Smooth muscle cell (in vitro differentiated cells): Measurements from ENCODE around the gene MARCHF11. TPM values are rescaled to one million over a fixed set of nuclear protein-coding genes. Genes with fewer than 3 reads are reported as not detected.

Experiments used
- DNase-seq: peaks from one replicate; lab custom pipeline; 2025; ENCODE audit not compliant: unreplicated experiment; lab: John Stamatoyannopoulos, UW
- H2AFZ ChIP-seq: fragments of 200-600 bp; sonication (generic); 2 replicates; pipeline ENCODE4 v1.6.0; 2016; ENCODE audit warnings: antibody characterized with exemption, low read depth, mild to moderate bottlenecking
- H3F3A ChIP-seq: fragments of 200-600 bp; sonication (generic); 2 replicates; pipeline ENCODE4 v1.6.0; 2017; ENCODE audit warnings: antibody characterized with exemption, low read depth
- H3K27ac ChIP-seq: fragments of 200-600 bp; sonication (generic); 2 replicates; pipeline ENCODE4 v1.5.1; 2016; ENCODE audit warnings: low read depth, mild to moderate bottlenecking
- H3K27me3 ChIP-seq: fragments of 200-600 bp; sonication (generic); 2 replicates; pipeline ENCODE4 v1.6.1; 2016; ENCODE audit warnings: low read depth, mild to moderate bottlenecking
- H3K36me3 ChIP-seq: fragments of 200-600 bp; sonication (generic); 2 replicates; pipeline ENCODE4 v1.5.1; 2016; ENCODE audit warnings: low read depth
- H3K4me1 ChIP-seq: fragments of 200-600 bp; sonication (generic); 2 replicates; pipeline ENCODE4 v1.5.1; 2016; ENCODE audit warnings: low read depth
- H3K4me2 ChIP-seq: fragments of 200-600 bp; sonication (generic); 2 replicates; pipeline ENCODE4 v1.6.0; 2016; ENCODE audit warnings: mild to moderate bottlenecking
- H3K4me3 ChIP-seq: fragments of 200-600 bp; sonication (generic); 2 replicates; pipeline ENCODE4 v1.5.1; 2016; ENCODE audit warnings: mild to moderate bottlenecking
- H3K79me2 ChIP-seq: fragments of 200-600 bp; sonication (generic); 2 replicates; pipeline ENCODE4 v1.6.0; 2016; ENCODE audit warnings: low read depth, mild to moderate bottlenecking
- H3K9ac ChIP-seq: fragments of 200-600 bp; sonication (generic); 2 replicates; pipeline ENCODE4 v1.6.0; 2016; ENCODE audit warnings: low read depth
- H3K9me3 ChIP-seq: fragments of 200-600 bp; sonication (generic); replicated peaks from 2 replicates; pipeline ENCODE4 v1.5.1; 2016; ENCODE audit warnings: low read depth
- H4K20me1 ChIP-seq: fragments of 200-600 bp; sonication (generic); 2 replicates; pipeline ENCODE4 v1.6.0; 2016; ENCODE audit warnings: low read depth
- WGBS: methylation state at CpG from one replicate; pipeline ENCODE4 v1.1.7; 2016; ENCODE audit warnings: low lambda C conversion rate; 5-methylcytosine and 5-hydroxymethylcytosine counted together
- polyA plus RNA-seq: library from polyadenylated mRNA; unstranded; fragments of >200 nt; fragmentation: Nextera tagmentation; extraction: Ambion mirVana; gene quantifications from 2 replicates; pipeline ENCODE4 v1.2.1, GENCODE V29; 2016
- total RNA-seq: library from RNA; depleted of rRNA; stranded (reverse); fragments of >200 nt; gene quantifications from 2 replicates; pipeline ENCODE4 v1.2.3, GENCODE V29; 2014
- TF ChIP-seq, protein P1 (sequence below): fragments of 200-600 bp; sonication (generic); IDR thresholded peaks from 2 replicates; pipeline ENCODE4 v1.5.1; 2017; ENCODE audit warnings: borderline replicate concordance, mild to moderate bottlenecking, antibody characterized with exemption; ENCODE audit not compliant: insufficient read depth, poor library complexity, severe bottlenecking

MARCHF11 gene
- total and polyA plus RNA-seq, 2 experiments from 2014 or later: not detected

DNA sequence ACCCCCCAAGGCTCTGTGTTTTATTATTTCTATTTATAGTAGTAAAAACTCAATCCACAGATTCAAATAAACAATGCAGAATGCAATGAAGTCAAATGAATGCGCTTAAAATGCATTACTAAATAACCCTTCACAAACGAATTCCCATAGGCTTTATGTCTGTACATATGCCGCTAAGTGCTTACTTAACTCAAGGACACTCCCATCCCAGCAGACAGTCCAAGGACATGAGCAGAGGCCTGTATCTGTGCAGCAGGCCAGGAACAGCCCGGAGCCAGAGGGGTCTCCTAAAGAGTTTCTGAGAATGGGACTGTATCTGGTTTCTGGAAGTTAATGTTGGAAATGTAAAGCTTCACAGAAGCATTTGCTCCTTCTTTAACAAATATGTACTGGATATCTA, 59.8 kb downstream of the MARCHF11 start:
- Histone ChIP-seq H3K4me1 (no peaks in the 10 kb centered on the region), H3K27me3 (no peaks in the 10 kb centered on the region), H3K79me2 (no peaks in the 10 kb centered on the region), H3K4me3 (no peak overlapping the region), H4K20me1 (no peaks in the 10 kb centered on the region), H3K27ac (no peak overlapping the region), H3K9me3 (no peaks in the 10 kb centered on the region), H3K9ac (no peak overlapping the region), H3K4me2 (no peak overlapping the region), H2AFZ (no peak overlapping the region), H3F3A (no peaks in the 10 kb centered on the region), H3K36me3 (no peaks in the 10 kb centered on the region)
- DNase-seq: no peak
- 88% methylated on average over 4 of the region's 4 CpGs for WGBS
- TF ChIP-seq, protein P1, sequence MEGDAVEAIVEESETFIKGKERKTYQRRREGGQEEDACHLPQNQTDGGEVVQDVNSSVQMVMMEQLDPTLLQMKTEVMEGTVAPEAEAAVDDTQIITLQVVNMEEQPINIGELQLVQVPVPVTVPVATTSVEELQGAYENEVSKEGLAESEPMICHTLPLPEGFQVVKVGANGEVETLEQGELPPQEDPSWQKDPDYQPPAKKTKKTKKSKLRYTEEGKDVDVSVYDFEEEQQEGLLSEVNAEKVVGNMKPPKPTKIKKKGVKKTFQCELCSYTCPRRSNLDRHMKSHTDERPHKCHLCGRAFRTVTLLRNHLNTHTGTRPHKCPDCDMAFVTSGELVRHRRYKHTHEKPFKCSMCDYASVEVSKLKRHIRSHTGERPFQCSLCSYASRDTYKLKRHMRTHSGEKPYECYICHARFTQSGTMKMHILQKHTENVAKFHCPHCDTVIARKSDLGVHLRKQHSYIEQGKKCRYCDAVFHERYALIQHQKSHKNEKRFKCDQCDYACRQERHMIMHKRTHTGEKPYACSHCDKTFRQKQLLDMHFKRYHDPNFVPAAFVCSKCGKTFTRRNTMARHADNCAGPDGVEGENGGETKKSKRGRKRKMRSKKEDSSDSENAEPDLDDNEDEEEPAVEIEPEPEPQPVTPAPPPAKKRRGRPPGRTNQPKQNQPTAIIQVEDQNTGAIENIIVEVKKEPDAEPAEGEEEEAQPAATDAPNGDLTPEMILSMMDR: no peak

DNA sequence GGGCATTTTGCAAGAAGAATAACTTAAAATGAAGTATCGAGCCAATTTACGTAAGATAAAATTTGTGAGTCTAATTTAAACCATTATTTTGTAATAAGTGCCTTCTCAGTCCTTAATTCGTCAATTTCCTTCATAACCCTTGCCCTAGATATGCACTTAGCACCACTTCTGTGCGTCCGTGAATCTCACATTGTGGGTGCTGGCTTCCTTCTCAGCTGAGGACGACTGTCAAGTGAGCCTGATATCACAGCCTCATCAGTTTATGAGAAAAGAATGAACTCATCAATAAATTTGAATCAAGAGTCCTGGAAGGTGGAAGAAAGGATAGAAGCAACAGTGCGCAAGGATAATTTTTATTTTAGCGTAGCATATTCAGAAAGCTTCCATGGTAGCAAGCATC, 64.5 kb downstream of the MARCHF11 start:
- no peaks in the 10 kb centered on the region for H3K36me3 ChIP-seq
- TF ChIP-seq, protein P1: no peak
- no peaks in the 10 kb centered on the region for H3K9me3 ChIP-seq
- H2AFZ ChIP-seq: no peak overlapping the region
- no peaks in the 10 kb centered on the region for H3F3A ChIP-seq
- H3K27ac ChIP-seq: no peak overlapping the region
- H3K79me2 ChIP-seq: no peaks in the 10 kb centered on the region
- no peak overlapping the region for H3K4me3 ChIP-seq
- no peak overlapping the region for H3K4me2 ChIP-seq
- DNase-seq: no peak
- 92% methylated on average over 8 of the region's 8 CpGs for WGBS
- H3K4me1 ChIP-seq: no peaks in the 10 kb centered on the region
- no peak overlapping the region for H3K9ac ChIP-seq
- H4K20me1 ChIP-seq: no peaks in the 10 kb centered on the region
- H3K27me3 ChIP-seq: no peaks in the 10 kb centered on the region

DNA sequence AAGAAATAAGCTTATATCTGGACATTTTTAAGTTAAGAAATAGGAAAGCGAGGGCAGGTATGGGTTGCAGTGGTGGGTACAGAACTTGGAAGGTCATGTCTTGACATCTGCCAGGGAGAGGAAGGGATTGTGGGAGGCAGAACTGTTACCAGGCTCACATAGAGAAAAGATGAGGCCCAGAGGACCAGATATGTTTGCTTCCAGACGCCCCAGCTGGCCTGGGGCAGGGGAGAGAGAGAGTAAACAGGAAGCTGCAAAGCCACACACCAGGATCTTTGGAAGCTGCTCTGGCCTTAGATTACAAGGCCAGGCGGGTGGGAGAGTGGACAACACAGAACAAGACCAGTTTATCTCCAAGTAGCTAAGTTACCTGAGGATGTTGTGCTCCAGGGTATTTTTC, 71.2 kb downstream of the MARCHF11 start:
- Histone ChIP-seq H3F3A (no peaks in the 10 kb centered on the region), H3K4me2 (no peak overlapping the region), H4K20me1 (no peaks in the 10 kb centered on the region), H3K9me3 (no peaks in the 10 kb centered on the region), H3K4me3 (no peak overlapping the region), H3K9ac (no peak overlapping the region), H3K36me3 (no peaks in the 10 kb centered on the region), H3K27ac (no peak overlapping the region), H3K79me2 (no peaks in the 10 kb centered on the region), H3K27me3 (no peaks in the 10 kb centered on the region), H3K4me1 (no peaks in the 10 kb centered on the region), H2AFZ (no peak overlapping the region)
- DNase-seq: no peak
- WGBS: 70% methylated on average over 3 of the region's 3 CpGs
- TF ChIP-seq, protein P1: no peak

DNA sequence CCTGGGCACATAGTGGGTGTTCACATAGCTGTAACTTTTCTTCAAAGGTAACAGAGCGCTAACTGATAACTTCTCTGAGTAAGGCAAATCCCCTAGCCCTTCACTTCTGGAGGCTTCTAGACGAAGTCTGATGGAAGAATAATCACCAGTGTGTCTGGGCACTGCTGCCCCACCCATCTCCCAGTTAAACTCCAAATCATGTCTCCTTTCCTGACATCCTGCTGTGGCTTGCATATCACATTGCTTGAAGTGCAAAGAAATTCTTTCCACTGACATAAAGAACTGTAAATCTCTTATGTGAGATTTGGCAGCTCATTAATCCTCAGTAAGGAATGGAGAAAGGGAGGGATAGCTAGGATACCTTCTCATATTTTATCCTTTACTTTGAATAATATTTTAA, 74.6 kb downstream of the MARCHF11 start:
- Histone ChIP-seq H3K9me3 (no peaks in the 10 kb centered on the region), H3K27me3 (no peaks in the 10 kb centered on the region), H4K20me1 (no peaks in the 10 kb centered on the region), H3K79me2 (no peaks in the 10 kb centered on the region), H3K4me1 (no peaks in the 10 kb centered on the region), H3K27ac (no peak overlapping the region), H2AFZ (no peak overlapping the region), H3K36me3 (no peaks in the 10 kb centered on the region), H3K4me3 (no peak overlapping the region), H3K4me2 (no peak overlapping the region), H3K9ac (no peak overlapping the region), H3F3A (no peaks in the 10 kb centered on the region)
- TF ChIP-seq, protein P1: no peak
- WGBS: 65% methylated on average over 2 of the region's 2 CpGs
- no peak for DNase-seq
